Measurements from ENCODE around the gene MICOS13.

GRCh38 chr19:5687360-5688198, 7.3 kb upstream of the MICOS13 start:
- no peak for TF ChIP-seq POLR2A (IDR thresholded peaks at IDR 0.05)
- TF ChIP-seq, protein P1, sequence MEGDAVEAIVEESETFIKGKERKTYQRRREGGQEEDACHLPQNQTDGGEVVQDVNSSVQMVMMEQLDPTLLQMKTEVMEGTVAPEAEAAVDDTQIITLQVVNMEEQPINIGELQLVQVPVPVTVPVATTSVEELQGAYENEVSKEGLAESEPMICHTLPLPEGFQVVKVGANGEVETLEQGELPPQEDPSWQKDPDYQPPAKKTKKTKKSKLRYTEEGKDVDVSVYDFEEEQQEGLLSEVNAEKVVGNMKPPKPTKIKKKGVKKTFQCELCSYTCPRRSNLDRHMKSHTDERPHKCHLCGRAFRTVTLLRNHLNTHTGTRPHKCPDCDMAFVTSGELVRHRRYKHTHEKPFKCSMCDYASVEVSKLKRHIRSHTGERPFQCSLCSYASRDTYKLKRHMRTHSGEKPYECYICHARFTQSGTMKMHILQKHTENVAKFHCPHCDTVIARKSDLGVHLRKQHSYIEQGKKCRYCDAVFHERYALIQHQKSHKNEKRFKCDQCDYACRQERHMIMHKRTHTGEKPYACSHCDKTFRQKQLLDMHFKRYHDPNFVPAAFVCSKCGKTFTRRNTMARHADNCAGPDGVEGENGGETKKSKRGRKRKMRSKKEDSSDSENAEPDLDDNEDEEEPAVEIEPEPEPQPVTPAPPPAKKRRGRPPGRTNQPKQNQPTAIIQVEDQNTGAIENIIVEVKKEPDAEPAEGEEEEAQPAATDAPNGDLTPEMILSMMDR (IDR thresholded peaks at IDR 0.05): no peak
- TF ChIP-seq POLR2AphosphoS5 (IDR thresholded peaks at IDR 0.05): no peak

Measured in prostate gland (tissue), 2 donors.